ENCODE results near the gene MPP2. TPM values are rescaled to one million over a fixed set of nuclear protein-coding genes. Genes with fewer than 3 reads are reported as not detected.

MPP2 gene
- total RNA-seq, 6 experiments from 2014 or later: 0.62 to 1.3 (median 1.0) TPM

DNA sequence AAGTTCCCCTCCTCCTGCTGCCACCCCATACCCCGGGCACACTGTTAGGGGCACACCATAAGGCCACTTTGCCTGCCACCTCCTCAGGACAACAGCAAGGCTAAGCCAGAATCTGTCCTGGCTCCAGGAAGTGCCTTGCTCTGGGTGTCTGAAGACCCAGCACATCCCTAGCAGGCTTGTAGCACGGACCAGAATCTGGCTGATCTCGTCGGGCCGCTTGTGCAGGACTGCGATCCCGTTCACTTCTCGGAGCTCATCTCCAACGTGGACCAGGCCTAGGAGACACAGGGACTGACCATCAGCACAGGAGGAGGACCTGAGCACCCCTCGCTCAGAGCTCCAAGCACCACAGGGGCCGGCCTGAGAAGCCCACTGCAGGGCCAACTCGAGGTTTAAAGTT is 81.8 kb downstream of the MPP2 start:
- no peaks in the 10 kb centered on the region for H3K9me3 Mint-ChIP-seq
- H3K4me3 Mint-ChIP-seq: no peak overlapping the region
- peaks cover 12% of the 10 kb centered on the region for H3K4me1 Mint-ChIP-seq (ENCODE audit: low read depth)
- DNase-seq: no peak
- no peak overlapping the region for H3K27ac Mint-ChIP-seq
- peaks cover 28% of the 10 kb centered on the region for H3K36me3 Mint-ChIP-seq (ENCODE audit: low read depth)
- TF ChIP-seq CTCF (IDR thresholded peaks at IDR 0.05): no peak
- H3K27me3 Mint-ChIP-seq (ENCODE audit: insufficient read depth): peaks cover under 1% of the 10 kb centered on the region; the same call in 1 of the 2 replicates

Other genes with a start within 250 kb of the MPP2 start
- not detected for gene MEOX1, start 245.6 kb downstream of the MPP2 start, total RNA-seq (2021; fragmentation: NEBNext Ultra II Directional; extraction: Animal tissue kit (Norgen Biotek cat#: 25700))
- not detected for gene SOST, start 148.7 kb downstream of the MPP2 start, total RNA-seq (2021; fragmentation: NEBNext Ultra II Directional; extraction: Animal tissue kit (Norgen Biotek cat#: 25700))
- gene DUSP3, start 128.6 kb downstream of the MPP2 start, total RNA-seq (2021; fragmentation: NEBNext Ultra II Directional; extraction: Animal tissue kit (Norgen Biotek cat#: 25700)): 10 to 100 TPM; 34.3 to 47.2 (median 38.3) TPM
- gene CFAP97D1, start 127.1 kb downstream of the MPP2 start, total RNA-seq (2021; fragmentation: NEBNext Ultra II Directional; extraction: Animal tissue kit (Norgen Biotek cat#: 25700)): not detected
- gene MPP3, start 74.4 kb downstream of the MPP2 start, total RNA-seq (2021; fragmentation: NEBNext Ultra II Directional; extraction: Animal tissue kit (Norgen Biotek cat#: 25700)): 1 to 10 TPM; 5.5 to 6.9 (median 5.9) TPM
- gene CD300LG, start 60.4 kb downstream of the MPP2 start, total RNA-seq (2021; fragmentation: NEBNext Ultra II Directional; extraction: Animal tissue kit (Norgen Biotek cat#: 25700)): not detected
- gene PPY, start 34.9 kb upstream of the MPP2 start, total RNA-seq (2021; fragmentation: NEBNext Ultra II Directional; extraction: Animal tissue kit (Norgen Biotek cat#: 25700)): not detected
- under 1 TPM in 1 of 6 experiments, not detected in 5; 0.43 TPM for gene PYY, start 46.4 kb upstream of the MPP2 start, total RNA-seq (2021; fragmentation: NEBNext Ultra II Directional; extraction: Animal tissue kit (Norgen Biotek cat#: 25700))
- gene NAGS, start 97.1 kb upstream of the MPP2 start, total RNA-seq (2021; fragmentation: NEBNext Ultra II Directional; extraction: Animal tissue kit (Norgen Biotek cat#: 25700)): 1 to 10 TPM in 3 of 6 experiments, under 1 TPM in 3; 0.63 to 1.1 (median 0.91) TPM
- 10 to 100 TPM; 27.8 to 32.7 (median 29.2) TPM for gene TMEM101, start 107.4 kb upstream of the MPP2 start, total RNA-seq (2021; fragmentation: NEBNext Ultra II Directional; extraction: Animal tissue kit (Norgen Biotek cat#: 25700))
- 100 to 1,000 TPM in 1 of 6 experiments, 10 to 100 TPM in 5; 86.6 to 101 (median 94.5) TPM for gene LSM12, start 159.1 kb upstream of the MPP2 start, total RNA-seq (2021; fragmentation: NEBNext Ultra II Directional; extraction: Animal tissue kit (Norgen Biotek cat#: 25700))
- 100 to 1,000 TPM in 5 of 6 experiments, 10 to 100 TPM in 1; 96.6 to 123 (median 113) TPM for gene G6PC3, start 163.2 kb upstream of the MPP2 start, total RNA-seq (2021; fragmentation: NEBNext Ultra II Directional; extraction: Animal tissue kit (Norgen Biotek cat#: 25700))
- 10 to 100 TPM; 63.4 to 87.4 (median 78.7) TPM for gene HDAC5, start 216.1 kb upstream of the MPP2 start, total RNA-seq (2021; fragmentation: NEBNext Ultra II Directional; extraction: Animal tissue kit (Norgen Biotek cat#: 25700))
- gene HROB, start 234.4 kb upstream of the MPP2 start, total RNA-seq (2021; fragmentation: NEBNext Ultra II Directional; extraction: Animal tissue kit (Norgen Biotek cat#: 25700)): 1 to 10 TPM; 4.0 to 7.6 (median 6.7) TPM

All from HFFc6 (cell line).